Hepatocyte (in vitro differentiated cells): ENCODE results near the gene LPP. TPM values are rescaled to one million over a fixed set of nuclear protein-coding genes. Genes with fewer than 3 reads are reported as not detected.

ENCODE experiments used
- DNase-seq: peaks from one replicate; pipeline ENCODE4 v3.0.0-alpha.2; 2016; ENCODE audit warnings: low spot score
- H2AFZ ChIP-seq: fragments of 200-600 bp; sonication (generic); 2 replicates; pipeline ENCODE4 v1.6.0; 2016; ENCODE audit warnings: antibody characterized with exemption, mild to moderate bottlenecking
- H3K27ac ChIP-seq: fragments of 200-600 bp; sonication (generic); 2 replicates; pipeline ENCODE4 v1.5.1; 2016; ENCODE audit warnings: mild to moderate bottlenecking
- H3K27me3 ChIP-seq: fragments of 200-600 bp; sonication (generic); 2 replicates; pipeline ENCODE4 v1.6.1; 2016
- H3K36me3 ChIP-seq: fragments of 200-600 bp; sonication (generic); replicated peaks from 2 replicates; pipeline ENCODE4 v1.5.1; 2016; ENCODE audit warnings: low read depth; ENCODE audit not compliant: insufficient read depth
- H3K4me1 ChIP-seq: fragments of 200-600 bp; sonication (generic); 2 replicates; pipeline ENCODE4 v1.5.1; 2016; ENCODE audit warnings: mild to moderate bottlenecking, moderate library complexity; ENCODE audit not compliant: insufficient read depth
- H3K4me2 ChIP-seq: fragments of 200-600 bp; sonication (generic); 2 replicates; pipeline ENCODE4 v1.6.0; 2016
- H3K4me3 ChIP-seq: fragments of 200-600 bp; sonication (generic); 2 replicates; pipeline ENCODE4 v1.5.1; 2016; ENCODE audit warnings: mild to moderate bottlenecking
- H3K79me2 ChIP-seq: fragments of 200-600 bp; sonication (generic); 2 replicates; pipeline ENCODE4 v1.6.0; 2017; ENCODE audit warnings: mild to moderate bottlenecking
- H3K9me2 ChIP-seq: fragments of 200-600 bp; sonication (generic); replicated peaks from 2 replicates; pipeline ENCODE4 v1.6.0; 2017; ENCODE audit warnings: mild to moderate bottlenecking; ENCODE audit not compliant: insufficient read depth
- H3K9me3 ChIP-seq: fragments of 200-600 bp; sonication (generic); 2 replicates; pipeline ENCODE4 v1.5.1; 2016; ENCODE audit warnings: low read depth, mild to moderate bottlenecking
- H4K20me1 ChIP-seq: fragments of 200-600 bp; sonication (generic); 2 replicates; pipeline ENCODE4 v1.6.0; 2016; ENCODE audit warnings: mild to moderate bottlenecking; ENCODE audit not compliant: insufficient read depth, poor library complexity, severe bottlenecking
- EZH2 ChIP-seq: fragments of 200-600 bp; sonication (generic); IDR thresholded peaks from 2 replicates; pipeline ENCODE4 v1.6.1; 2016; ENCODE audit warnings: antibody characterized with exemption, mild to moderate bottlenecking, borderline replicate concordance
- EZH2phosphoT487 ChIP-seq: fragments of 200-600 bp; sonication (generic); IDR thresholded peaks from one replicate; pipeline ENCODE4 v1.6.1; 2018; ENCODE audit warnings: antibody characterized with exemption, mild to moderate bottlenecking, low read depth, moderate library complexity; ENCODE audit not compliant: unreplicated experiment, severe bottlenecking
- WGBS: methylation state at CpG from one replicate; pipeline ENCODE4 v1.1.6; 2016; ENCODE audit warnings: low lambda C conversion rate; ENCODE audit errors: missing lambda C conversion rate; 5-methylcytosine and 5-hydroxymethylcytosine counted together
- polyA plus RNA-seq: library from polyadenylated mRNA; unstranded; fragments of >200 nt; fragmentation: Nextera tagmentation; extraction: Ambion mirVana; gene quantifications from 2 replicates; pipeline ENCODE4 v1.2.1, GENCODE V29; 2016
- total RNA-seq: library from RNA; depleted of rRNA; stranded (reverse); fragments of >200 nt; gene quantifications from 2 replicates; pipeline ENCODE4 v1.2.3, GENCODE V29; 2014
- TF ChIP-seq, protein P1 (sequence below): fragments of 200-600 bp; sonication (generic); IDR thresholded peaks from 2 replicates; pipeline ENCODE4 v1.5.1; 2016; ENCODE audit warnings: antibody characterized with exemption, mild to moderate bottlenecking; ENCODE audit not compliant: poor library complexity

The LPP gene
- total and polyA plus RNA-seq, 2 experiments from 2014 or later, result 53.2 to 73.8 TPM

- Histone ChIP-seq H3K4me2 (no peak overlapping the region), H3K4me3 (no peak overlapping the region), H3K27ac (no peak overlapping the region), H3K9me2 (no peaks in the 10 kb centered on the region), H4K20me1 (no peaks in the 10 kb centered on the region), H3K9me3 (no peaks in the 10 kb centered on the region), H2AFZ (no peak overlapping the region), H3K27me3 (no peaks in the 10 kb centered on the region), H3K79me2 (peaks cover 6% of the 10 kb centered on the region), H3K4me1 (no peaks in the 10 kb centered on the region), H3K36me3 (no peaks in the 10 kb centered on the region)
- DNase-seq, result no peak
- WGBS, result 96% methylated on average over 1 of the region's 1 CpG
- TF ChIP-seq EZH2phosphoT487, result no peak
- TF ChIP-seq EZH2, result no peak
- TF ChIP-seq, protein P1, sequence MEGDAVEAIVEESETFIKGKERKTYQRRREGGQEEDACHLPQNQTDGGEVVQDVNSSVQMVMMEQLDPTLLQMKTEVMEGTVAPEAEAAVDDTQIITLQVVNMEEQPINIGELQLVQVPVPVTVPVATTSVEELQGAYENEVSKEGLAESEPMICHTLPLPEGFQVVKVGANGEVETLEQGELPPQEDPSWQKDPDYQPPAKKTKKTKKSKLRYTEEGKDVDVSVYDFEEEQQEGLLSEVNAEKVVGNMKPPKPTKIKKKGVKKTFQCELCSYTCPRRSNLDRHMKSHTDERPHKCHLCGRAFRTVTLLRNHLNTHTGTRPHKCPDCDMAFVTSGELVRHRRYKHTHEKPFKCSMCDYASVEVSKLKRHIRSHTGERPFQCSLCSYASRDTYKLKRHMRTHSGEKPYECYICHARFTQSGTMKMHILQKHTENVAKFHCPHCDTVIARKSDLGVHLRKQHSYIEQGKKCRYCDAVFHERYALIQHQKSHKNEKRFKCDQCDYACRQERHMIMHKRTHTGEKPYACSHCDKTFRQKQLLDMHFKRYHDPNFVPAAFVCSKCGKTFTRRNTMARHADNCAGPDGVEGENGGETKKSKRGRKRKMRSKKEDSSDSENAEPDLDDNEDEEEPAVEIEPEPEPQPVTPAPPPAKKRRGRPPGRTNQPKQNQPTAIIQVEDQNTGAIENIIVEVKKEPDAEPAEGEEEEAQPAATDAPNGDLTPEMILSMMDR, result no peak
Observed at GRCh38 chr3:188489639-188490405, 335.9 kb downstream of the LPP start.

DNA sequence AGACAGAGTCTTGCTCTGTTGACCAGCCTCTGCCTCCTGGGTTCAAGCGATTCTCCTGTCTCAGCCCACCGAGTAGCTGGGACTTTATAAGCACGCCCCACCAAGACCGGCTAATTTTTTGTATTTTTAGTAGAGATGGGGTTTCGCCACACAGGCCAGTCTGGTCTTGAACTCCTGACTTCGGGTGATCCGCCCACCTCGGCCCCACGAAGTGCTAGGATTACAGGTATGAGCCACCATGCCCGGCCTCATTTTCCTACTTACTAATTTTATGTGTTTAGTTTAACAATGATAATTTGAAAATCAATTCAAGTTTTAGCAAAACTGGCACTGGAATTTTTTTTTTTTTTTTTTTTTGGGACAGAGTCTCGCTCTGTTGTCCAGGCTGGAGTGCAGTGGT lies 336.5 kb downstream of the LPP start:
- Histone ChIP-seq H3K27me3 (no peaks in the 10 kb centered on the region), H3K4me3 (no peak overlapping the region), H3K4me2 (no peak overlapping the region), H3K9me2 (no peaks in the 10 kb centered on the region), H3K9me3 (no peaks in the 10 kb centered on the region), H3K4me1 (no peaks in the 10 kb centered on the region), H3K27ac (no peak overlapping the region), H3K36me3 (no peaks in the 10 kb centered on the region), H3K79me2 (peaks cover 6% of the 10 kb centered on the region), H2AFZ (no peak overlapping the region), H4K20me1 (no peaks in the 10 kb centered on the region)
- TF ChIP-seq EZH2phosphoT487 (no peak), EZH2 (no peak)
- TF ChIP-seq, protein P1, result no peak
- no peak for DNase-seq
- WGBS, result 99% methylated on average over 11 of the region's 11 CpGs

- 75% methylated on average over 1 of the region's 1 CpG for whole genome bisulfite sequencing
- Histone ChIP-seq H3K9me2 (no peaks in the 10 kb centered on the region), H3K4me3 (no peak overlapping the region), H3K79me2 (peaks cover 6% of the 10 kb centered on the region), H3K27ac (no peak overlapping the region), H3K4me2 (no peak overlapping the region), H3K4me1 (no peaks in the 10 kb centered on the region), H2AFZ (no peak overlapping the region), H3K36me3 (no peaks in the 10 kb centered on the region), H3K27me3 (no peaks in the 10 kb centered on the region), H4K20me1 (no peaks in the 10 kb centered on the region), H3K9me3 (no peaks in the 10 kb centered on the region)
- no peak for DNase-seq
- TF ChIP-seq EZH2 (no peak), EZH2phosphoT487 (no peak)
- TF ChIP-seq, protein P1, result no peak
Observed at GRCh38 chr3:188491276-188491687, 337.3 kb downstream of the LPP start.
